Measurements from ENCODE around the gene AAMP.

Gene AAMP

DNA sequence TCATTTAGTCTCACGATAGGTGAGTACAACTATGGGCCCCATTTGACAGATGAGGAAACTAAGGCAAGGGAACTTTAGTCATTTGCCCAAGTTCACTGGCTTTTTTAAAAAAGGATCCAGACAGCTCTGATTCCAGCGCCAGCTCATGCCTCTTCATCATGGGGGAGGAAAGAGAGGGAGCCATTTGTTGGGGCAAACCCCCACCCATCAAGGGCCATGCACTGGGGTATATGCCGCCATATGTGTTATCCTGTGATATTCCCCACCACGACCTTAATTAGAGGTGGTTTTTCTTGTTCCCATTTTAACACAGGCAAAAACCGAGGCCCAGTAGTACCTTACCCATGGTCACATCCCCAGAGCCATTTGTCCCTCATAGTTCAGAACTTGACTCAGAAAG lies 9.8 kb downstream of the AAMP start:
- TF ChIP-seq CTCF (IDR thresholded peaks at IDR 0.05; ENCODE audit: low read depth, low read length), result no peak
- no peak overlapping the region for H3K4me3 ChIP-seq (ENCODE audit: low read depth, low read length)

GRCh38 chr2:218259099-218259961 lies 10.6 kb downstream of the AAMP start:
- no peak overlapping the region for H3K4me3 ChIP-seq (ENCODE audit: low read depth, low read length)
- TF ChIP-seq CTCF (IDR thresholded peaks at IDR 0.05; ENCODE audit: low read depth, low read length), result no peak

GRCh38 chr2:218257390-218257981 lies 12.5 kb downstream of the AAMP start:
- no peak overlapping the region for H3K4me3 ChIP-seq (ENCODE audit: low read depth, low read length)
- peak; percentile 75 for TF ChIP-seq CTCF (IDR thresholded peaks at IDR 0.05; ENCODE audit: low read depth, low read length)

DNA sequence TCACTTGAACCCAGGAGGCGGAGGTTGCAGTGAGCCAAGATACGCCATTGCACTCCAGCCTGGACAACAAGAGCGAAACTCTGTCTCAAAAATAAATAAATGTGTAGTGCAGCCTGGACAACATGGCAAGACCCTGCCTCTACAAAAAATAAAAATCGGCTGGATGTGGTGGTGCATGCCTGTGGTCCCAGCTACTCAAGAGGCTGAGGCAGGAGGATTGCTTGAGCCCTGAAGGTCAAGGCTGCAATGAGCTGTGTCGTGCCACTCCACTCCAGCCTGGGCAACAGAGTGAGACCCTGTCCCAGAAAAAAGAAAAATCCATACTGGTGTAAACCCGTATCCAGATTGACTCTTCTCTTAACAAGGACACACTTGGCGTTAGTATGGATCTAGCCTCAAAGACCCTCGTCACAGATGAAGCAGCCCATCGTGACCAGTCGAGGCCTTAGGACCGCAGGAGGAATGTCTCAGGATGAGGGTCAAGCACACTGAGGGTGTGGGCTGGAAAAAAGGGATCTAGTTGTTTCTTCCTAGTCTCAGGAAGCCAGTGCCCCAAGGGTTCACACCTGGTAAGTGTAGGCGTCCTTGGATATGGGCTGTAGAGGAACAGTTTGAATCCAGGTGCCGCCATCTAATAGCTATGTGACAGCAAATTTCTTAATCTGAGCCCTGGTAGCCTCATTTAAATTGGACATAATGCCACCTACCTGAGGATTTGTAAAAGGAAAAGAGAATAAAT lies 13.2 kb downstream of the AAMP start:
- no peak overlapping the region for H3K4me3 ChIP-seq (ENCODE audit: low read depth, low read length)
- no peak for TF ChIP-seq CTCF (IDR thresholded peaks at IDR 0.05; ENCODE audit: low read depth, low read length)

DNA sequence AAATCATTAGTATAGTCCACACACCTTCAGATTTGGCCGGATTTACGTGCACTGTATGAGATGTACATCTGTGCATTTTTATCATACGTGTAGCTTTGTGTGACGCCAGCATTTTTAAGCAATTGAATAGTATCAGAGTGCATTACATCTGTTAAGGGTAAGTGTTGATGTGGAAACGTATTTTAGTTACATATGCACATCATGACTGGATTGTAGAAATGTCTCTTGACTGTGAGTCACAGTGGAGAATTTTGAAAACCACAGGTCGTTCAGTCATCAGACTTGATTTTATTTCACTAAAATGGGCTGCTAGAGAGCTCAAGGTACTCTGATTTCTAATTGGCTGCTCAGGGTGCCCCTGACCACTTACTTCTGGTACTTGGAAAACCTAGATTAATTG lies 14.5 kb downstream of the AAMP start:
- no peak overlapping the region for H3K4me3 ChIP-seq (ENCODE audit: low read depth, low read length)
- no peak for TF ChIP-seq CTCF (IDR thresholded peaks at IDR 0.05; ENCODE audit: low read depth, low read length)

DNA sequence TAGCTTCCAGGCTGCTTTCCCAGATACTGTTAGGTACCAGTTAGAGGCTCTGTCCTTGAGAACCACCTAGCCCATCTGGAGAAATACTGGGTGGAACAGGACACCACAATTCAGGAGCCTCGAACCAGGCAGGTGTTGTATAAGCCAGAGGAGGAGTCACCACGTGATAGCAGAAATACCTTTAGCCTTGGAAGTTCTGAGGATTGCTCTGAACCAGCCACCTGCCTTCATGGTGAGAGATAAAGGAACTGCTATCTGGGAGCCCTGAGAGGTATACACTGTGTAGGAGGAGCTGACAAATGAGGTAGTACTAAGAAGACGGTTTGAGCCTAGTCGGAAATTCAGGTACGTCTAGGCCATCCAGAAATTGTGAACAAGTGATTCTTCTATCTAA lies 16.7 kb downstream of the AAMP start:
- no peak for TF ChIP-seq CTCF (IDR thresholded peaks at IDR 0.05; ENCODE audit: low read depth, low read length)
- H3K4me3 ChIP-seq (ENCODE audit: low read depth, low read length), result no peak overlapping the region
